ENCODE results near the gene LRRC38.

LRRC38 gene

GRCh38 chr1:13494712-13495111, 19.1 kb downstream of the LRRC38 start:
- no peak for DNase-seq (ENCODE audit: low read depth)
- TF ChIP-seq, protein P1, sequence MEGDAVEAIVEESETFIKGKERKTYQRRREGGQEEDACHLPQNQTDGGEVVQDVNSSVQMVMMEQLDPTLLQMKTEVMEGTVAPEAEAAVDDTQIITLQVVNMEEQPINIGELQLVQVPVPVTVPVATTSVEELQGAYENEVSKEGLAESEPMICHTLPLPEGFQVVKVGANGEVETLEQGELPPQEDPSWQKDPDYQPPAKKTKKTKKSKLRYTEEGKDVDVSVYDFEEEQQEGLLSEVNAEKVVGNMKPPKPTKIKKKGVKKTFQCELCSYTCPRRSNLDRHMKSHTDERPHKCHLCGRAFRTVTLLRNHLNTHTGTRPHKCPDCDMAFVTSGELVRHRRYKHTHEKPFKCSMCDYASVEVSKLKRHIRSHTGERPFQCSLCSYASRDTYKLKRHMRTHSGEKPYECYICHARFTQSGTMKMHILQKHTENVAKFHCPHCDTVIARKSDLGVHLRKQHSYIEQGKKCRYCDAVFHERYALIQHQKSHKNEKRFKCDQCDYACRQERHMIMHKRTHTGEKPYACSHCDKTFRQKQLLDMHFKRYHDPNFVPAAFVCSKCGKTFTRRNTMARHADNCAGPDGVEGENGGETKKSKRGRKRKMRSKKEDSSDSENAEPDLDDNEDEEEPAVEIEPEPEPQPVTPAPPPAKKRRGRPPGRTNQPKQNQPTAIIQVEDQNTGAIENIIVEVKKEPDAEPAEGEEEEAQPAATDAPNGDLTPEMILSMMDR (IDR thresholded peaks at IDR 0.05; ENCODE audit: control insufficient read depth, extremely low read depth, insufficient read depth), result no peak
- no peak overlapping the region for H3K4me3 ChIP-seq (ENCODE audit: low read depth, low read length)

GRCh38 chr1:13494025-13494424, 19.8 kb downstream of the LRRC38 start:
- no peak for DNase-seq (ENCODE audit: low read depth)
- no peak overlapping the region for H3K4me3 ChIP-seq (ENCODE audit: low read depth, low read length)
- TF ChIP-seq, protein P1 (IDR thresholded peaks at IDR 0.05; ENCODE audit: control insufficient read depth, extremely low read depth, insufficient read depth), result no peak

DNA sequence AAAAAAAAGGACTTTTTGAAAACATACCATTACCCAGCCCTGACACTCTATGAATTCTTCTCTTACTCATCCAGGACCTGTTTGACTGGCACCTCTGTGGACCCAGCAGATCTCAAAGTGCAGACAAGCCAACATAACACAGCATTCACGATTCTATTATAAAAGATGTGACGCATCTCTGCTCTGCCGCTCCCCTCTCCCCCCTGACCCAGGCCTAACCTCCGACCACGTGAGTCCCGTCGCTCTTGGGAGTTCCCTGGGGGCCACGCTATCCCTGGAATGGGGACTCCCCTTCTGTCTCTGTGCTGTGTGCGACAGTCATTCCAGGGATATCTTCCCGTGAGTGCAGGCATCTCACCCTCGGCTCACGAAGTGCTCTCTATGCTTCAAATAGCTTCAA, 21.1 kb downstream of the LRRC38 start:
- H3K4me3 ChIP-seq (ENCODE audit: low read depth, low read length), result no peak overlapping the region
- DNase-seq (ENCODE audit: low read depth), result no peak
- TF ChIP-seq, protein P1 (IDR thresholded peaks at IDR 0.05; ENCODE audit: control insufficient read depth, extremely low read depth, insufficient read depth), result no peak

GRCh38 chr1:13487957-13488356, 25.8 kb downstream of the LRRC38 start:
- DNase-seq (ENCODE audit: low read depth), result no peak
- H3K4me3 ChIP-seq (ENCODE audit: low read depth, low read length), result no peak overlapping the region
- TF ChIP-seq, protein P1 (IDR thresholded peaks at IDR 0.05; ENCODE audit: control insufficient read depth, extremely low read depth, insufficient read depth), result no peak

DNA sequence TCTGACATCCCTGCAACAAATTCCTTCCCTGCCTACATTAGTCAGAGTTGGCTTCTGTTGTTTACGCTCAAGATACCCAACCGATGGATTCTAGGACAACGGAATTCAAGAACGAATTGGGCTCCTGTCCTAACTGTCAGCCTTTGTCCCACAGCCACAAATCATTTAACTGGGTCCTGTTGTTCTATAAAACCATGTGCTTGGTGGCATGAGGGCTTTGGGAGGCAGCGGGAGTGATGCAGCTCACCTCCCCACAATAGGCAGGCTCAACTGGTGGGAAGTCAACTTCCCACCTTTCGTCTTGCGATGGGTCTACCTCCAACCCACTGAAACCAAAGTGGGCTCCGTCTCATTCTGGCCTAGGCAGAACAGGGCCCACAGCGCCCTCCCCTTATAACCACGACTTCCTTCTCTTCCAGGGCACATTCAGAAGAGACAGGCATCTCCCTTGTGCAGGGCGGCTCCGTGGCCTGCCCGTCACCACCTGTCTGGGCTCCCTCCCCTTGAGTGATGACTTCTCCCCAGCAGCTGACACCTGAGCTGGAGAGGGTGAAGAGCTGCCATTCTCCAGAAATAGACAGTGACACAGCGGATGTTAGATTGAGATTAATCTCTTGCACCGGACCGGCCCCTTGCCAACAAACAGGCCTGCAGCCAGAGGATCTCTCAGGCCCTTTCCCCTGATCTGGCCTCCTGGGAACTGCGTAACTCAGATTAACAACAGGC, 26.5 kb downstream of the LRRC38 start:
- no peak overlapping the region for H3K4me3 ChIP-seq (ENCODE audit: low read depth, low read length)
- TF ChIP-seq, protein P1 (IDR thresholded peaks at IDR 0.05; ENCODE audit: control insufficient read depth, extremely low read depth, insufficient read depth), result no peak
- DNase-seq (ENCODE audit: low read depth), result no peak

DNA sequence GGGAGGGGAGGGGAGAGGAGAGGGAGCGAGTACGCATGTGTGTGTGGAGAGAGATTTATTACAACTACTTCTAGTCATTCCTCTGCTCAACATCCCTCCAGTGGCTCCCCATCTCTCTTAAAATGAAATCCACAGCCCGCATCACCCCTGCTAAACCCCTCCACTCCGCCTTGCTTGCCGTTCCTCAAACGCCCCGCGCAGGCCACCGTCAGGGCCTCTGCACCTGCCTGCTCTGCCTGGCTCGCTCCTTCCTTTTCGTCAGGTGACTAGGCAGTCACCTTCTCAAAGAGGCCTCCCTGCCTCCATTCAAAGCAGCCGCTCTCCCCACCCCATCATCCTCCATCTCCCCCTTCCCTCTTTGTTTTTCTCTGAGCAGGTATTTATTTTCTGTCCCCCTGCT, 29.9 kb downstream of the LRRC38 start:
- TF ChIP-seq, protein P1 (IDR thresholded peaks at IDR 0.05; ENCODE audit: control insufficient read depth, extremely low read depth, insufficient read depth), result no peak

DNA sequence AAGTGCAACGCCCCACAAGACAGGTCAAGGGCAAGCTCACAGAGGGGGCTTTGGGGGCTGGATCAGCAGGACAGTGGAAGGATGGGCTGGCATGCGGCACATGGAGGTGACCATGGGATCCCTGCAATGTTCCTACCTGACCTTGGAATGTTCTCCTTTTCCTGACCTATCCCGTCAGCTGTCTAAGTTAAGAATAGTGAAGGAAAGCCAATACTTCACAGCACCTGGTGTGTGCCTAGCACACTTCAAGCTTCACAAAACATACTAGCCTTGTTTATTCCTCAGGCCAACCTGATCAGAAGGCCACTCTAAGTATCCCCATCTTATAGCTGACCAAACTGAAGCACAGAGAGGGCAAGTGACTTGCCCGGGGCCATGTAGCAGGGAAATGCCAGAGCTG, 31.2 kb downstream of the LRRC38 start:
- no peak for DNase-seq (ENCODE audit: low read depth)
- TF ChIP-seq, protein P1 (IDR thresholded peaks at IDR 0.05; ENCODE audit: control insufficient read depth, extremely low read depth, insufficient read depth), result no peak
- H3K4me3 ChIP-seq (ENCODE audit: low read depth, low read length), result no peak overlapping the region

More for the DNA sequence above, 29.9 kb downstream of the LRRC38 start:
- no peak overlapping the region for H3K4me3 ChIP-seq (ENCODE audit: low read depth, low read length)
- no peak for DNase-seq (ENCODE audit: low read depth)
